ENCODE results near the gene ZNF205. TPM values are rescaled to one million over a fixed set of nuclear protein-coding genes. Genes with fewer than 3 reads are reported as not detected.
A peak's percentile ranks its signal among the peaks of the same experiment; 100 is the strongest.

The ZNF205 gene
- total and polyA plus RNA-seq, 2 of the 13 experiments (the other 11 are each of a cell fraction or from before 2014, with no cell fraction given): 5.8 to 10.2 TPM

DNA sequence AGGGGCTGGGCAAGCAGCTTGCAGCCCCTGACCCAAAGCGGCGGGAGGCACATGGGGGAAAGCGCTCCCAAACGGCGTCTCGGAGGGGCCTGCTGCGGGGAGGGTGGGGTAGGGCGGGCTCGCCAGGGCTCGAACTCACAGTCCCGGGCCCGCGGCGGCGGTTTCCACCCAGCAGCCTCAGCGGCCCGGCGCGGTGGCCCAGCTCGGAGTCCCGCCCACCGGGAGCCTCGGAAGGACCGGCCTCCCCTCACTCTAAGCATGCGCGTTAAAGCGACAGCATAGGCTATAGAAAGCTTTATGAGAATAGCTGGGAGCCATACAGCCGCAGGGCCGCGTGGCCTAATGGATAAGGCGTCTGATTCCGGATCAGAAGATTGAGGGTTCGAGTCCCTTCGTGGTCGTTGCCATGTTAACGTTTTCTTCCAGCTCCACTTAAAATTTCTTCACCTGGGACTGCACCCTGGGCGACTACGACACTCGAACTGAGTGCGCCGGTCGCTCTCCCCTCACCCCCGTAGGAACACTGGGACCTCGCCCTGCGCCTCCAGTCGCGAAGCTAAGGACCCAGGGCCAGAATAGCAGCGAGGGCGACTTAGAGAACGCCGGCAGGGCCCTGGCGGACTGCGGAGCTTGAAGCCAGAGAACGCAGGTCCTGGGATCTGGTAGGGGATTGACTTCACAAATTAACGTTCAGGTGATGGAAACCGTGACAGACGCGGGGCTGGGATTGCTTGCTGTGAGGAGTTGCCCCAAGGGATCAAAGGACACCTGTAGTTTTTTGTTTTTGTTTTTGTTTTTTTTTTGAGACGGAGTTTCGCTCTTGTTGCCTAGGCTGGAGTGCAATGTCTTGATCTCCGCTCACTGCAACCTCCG, 38.2 kb downstream of the ZNF205 start (continued):
- 0 out of 2 replicates have a peak, but pooled peaks have one; percentile 25 for TF ChIP-seq ZNF563 (CRISPR knock-in tag; IDR thresholded peaks at IDR 0.05)
- TF ChIP-seq, protein P1, sequence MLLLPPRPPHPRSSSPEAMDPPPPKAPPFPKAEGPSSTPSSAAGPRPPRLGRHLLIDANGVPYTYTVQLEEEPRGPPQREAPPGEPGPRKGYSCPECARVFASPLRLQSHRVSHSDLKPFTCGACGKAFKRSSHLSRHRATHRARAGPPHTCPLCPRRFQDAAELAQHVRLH (CRISPR knock-in tag; IDR thresholded peaks at IDR 0.05; ENCODE audit: borderline replicate concordance, low read depth): peak; percentile 94; the same call in 1 of the 2 replicates
- no peak for TF ChIP-seq LCORL (IDR thresholded peaks at IDR 0.05)
- peak; percentile 81 for TF ChIP-seq LCORL (CRISPR knock-in tag; IDR thresholded peaks at IDR 0.05)
- TF ChIP-seq ZNF614 (CRISPR knock-in tag; IDR thresholded peaks at IDR 0.05; ENCODE audit: borderline replicate concordance): peak; percentile 94
- TF ChIP-seq ATF7 (IDR thresholded peaks at IDR 0.05): no peak
- TF ChIP-seq ATF7 (CRISPR knock-in tag; IDR thresholded peaks at IDR 0.05): no peak
- TF ChIP-seq ELF1 (CRISPR knock-in tag; IDR thresholded peaks at IDR 0.05): peak; percentile 53; the same call in 1 of the 2 replicates
- peak; percentile 16 for TF ChIP-seq RBM39 (IDR thresholded peaks at IDR 0.05; ENCODE audit: low read depth, low read length, poor library complexity, severe bottlenecking)
- peak; percentile 69 for TF ChIP-seq ZNF746 (CRISPR knock-in tag; IDR thresholded peaks at IDR 0.05)
- 0 out of 2 replicates have a peak, but pooled peaks have one; percentile 71 for TF ChIP-seq ZFP36L2 (CRISPR knock-in tag; IDR thresholded peaks at IDR 0.05)
- peak; percentile 61; the same call in 1 of the 2 replicates for TF ChIP-seq ZNF605 (CRISPR knock-in tag; IDR thresholded peaks at IDR 0.05)
- peak; percentile 99 for TF ChIP-seq ZNF24 (IDR thresholded peaks at IDR 0.05)
- TF ChIP-seq EP300 (IDR thresholded peaks at IDR 0.05; ENCODE audit: low read depth in 2 of 2, low read length in 2 of 2): no peak
- TF ChIP-seq EP300 (CRISPR knock-in tag; IDR thresholded peaks at IDR 0.05; ENCODE audit: borderline replicate concordance): no peak
- TF ChIP-seq, protein P2, sequence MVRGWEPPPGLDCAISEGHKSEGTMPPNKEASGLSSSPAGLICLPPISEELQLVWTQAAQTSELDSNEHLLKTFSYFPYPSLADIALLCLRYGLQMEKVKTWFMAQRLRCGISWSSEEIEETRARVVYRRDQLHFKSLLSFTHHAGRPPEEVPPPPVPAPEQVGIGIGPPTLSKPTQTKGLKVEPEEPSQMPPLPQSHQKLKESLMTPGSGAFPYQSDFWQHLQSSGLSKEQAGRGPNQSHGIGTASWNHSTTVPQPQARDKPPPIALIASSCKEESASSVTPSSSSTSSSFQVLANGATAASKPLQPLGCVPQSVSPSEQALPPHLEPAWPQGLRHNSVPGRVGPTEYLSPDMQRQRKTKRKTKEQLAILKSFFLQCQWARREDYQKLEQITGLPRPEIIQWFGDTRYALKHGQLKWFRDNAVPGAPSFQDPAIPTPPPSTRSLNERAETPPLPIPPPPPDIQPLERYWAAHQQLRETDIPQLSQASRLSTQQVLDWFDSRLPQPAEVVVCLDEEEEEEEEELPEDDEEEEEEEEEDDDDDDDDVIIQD (CRISPR knock-in tag; IDR thresholded peaks at IDR 0.05; ENCODE audit: low read depth): no peak
- TF ChIP-seq TBX2 (CRISPR knock-in tag; IDR thresholded peaks at IDR 0.05; ENCODE audit: borderline replicate concordance): peak; percentile 81
- TF ChIP-seq IKZF1 (IDR thresholded peaks at IDR 0.05): no peak
- TF ChIP-seq ZFP82 (CRISPR knock-in tag; IDR thresholded peaks at IDR 0.05; ENCODE audit: borderline replicate concordance): peak; percentile 66
- 0 out of 2 replicates have a peak, but pooled peaks have one; percentile 62 for TF ChIP-seq STAT5B (CRISPR knock-in tag; IDR thresholded peaks at IDR 0.05)
- TF ChIP-seq, protein P3, sequence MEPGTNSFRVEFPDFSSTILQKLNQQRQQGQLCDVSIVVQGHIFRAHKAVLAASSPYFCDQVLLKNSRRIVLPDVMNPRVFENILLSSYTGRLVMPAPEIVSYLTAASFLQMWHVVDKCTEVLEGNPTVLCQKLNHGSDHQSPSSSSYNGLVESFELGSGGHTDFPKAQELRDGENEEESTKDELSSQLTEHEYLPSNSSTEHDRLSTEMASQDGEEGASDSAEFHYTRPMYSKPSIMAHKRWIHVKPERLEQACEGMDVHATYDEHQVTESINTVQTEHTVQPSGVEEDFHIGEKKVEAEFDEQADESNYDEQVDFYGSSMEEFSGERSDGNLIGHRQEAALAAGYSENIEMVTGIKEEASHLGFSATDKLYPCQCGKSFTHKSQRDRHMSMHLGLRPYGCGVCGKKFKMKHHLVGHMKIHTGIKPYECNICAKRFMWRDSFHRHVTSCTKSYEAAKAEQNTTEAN (CRISPR knock-in tag; conservative IDR thresholded peaks at IDR 0.05): peak; percentile 58; the same call in 1 of the 2 replicates
- peak; percentile 86 for TF ChIP-seq ZNF567 (CRISPR knock-in tag; IDR thresholded peaks at IDR 0.05; ENCODE audit: borderline replicate concordance)
- TF ChIP-seq ZNF263 (CRISPR knock-in tag; IDR thresholded peaks at IDR 0.05): 0 out of 2 replicates have a peak, but pooled peaks have one; percentile 13
- no peak for TF ChIP-seq CC2D1A (CRISPR knock-in tag; IDR thresholded peaks at IDR 0.05)
- 0 out of 2 replicates have a peak, but pooled peaks have one; percentile 60 for TF ChIP-seq ZNF160 (CRISPR knock-in tag; IDR thresholded peaks at IDR 0.05)
- TF ChIP-seq NFKBIZ (CRISPR knock-in tag; IDR thresholded peaks at IDR 0.05): no peak; the same call in 1 of the 2 replicates
- TF ChIP-seq, protein P4, sequence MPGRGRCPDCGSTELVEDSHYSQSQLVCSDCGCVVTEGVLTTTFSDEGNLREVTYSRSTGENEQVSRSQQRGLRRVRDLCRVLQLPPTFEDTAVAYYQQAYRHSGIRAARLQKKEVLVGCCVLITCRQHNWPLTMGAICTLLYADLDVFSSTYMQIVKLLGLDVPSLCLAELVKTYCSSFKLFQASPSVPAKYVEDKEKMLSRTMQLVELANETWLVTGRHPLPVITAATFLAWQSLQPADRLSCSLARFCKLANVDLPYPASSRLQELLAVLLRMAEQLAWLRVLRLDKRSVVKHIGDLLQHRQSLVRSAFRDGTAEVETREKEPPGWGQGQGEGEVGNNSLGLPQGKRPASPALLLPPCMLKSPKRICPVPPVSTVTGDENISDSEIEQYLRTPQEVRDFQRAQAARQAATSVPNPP (CRISPR knock-in tag; IDR thresholded peaks at IDR 0.05): peak; percentile 74; the same call in 1 of the 2 replicates
- TF ChIP-seq FOXA3 (CRISPR knock-in tag; IDR thresholded peaks at IDR 0.05): peak; percentile 61

All from HepG2 (cell line).